Measurements from ENCODE around the gene MYD88. TPM values are rescaled to one million over a fixed set of nuclear protein-coding genes. Genes with fewer than 3 reads are reported as not detected.
"Not testable (repeated sequence)": the region's sequence is repeated elsewhere in the genome, so short reads cannot be mapped to it uniquely, and the experiment has no call there.

MYD88 gene
- total and polyA plus RNA-seq, 4 donors, result 15.4 to 60.3 (median 44.1) TPM

- H3K9me3 ChIP-seq (ENCODE audit: control insufficient read depth in 4 of 4, low read length in 3 of 4), result no peaks in the 10 kb centered on the region
- DNase-seq (ENCODE audit: low spot score), result no peak
- no peak overlapping the region for H3K4me3 ChIP-seq (ENCODE audit: low read depth in 1 of 3, low read length in 3 of 3)
- no peak overlapping the region for H3K27ac ChIP-seq (ENCODE audit: low read depth in 1 of 2, low read length in 2 of 2)
- TF ChIP-seq ZBTB33 (IDR thresholded peaks at IDR 0.05), result no peak
- TF ChIP-seq GABPA (IDR thresholded peaks at IDR 0.05 in 1 of 2, conservative IDR thresholded peaks at IDR 0.05 in 1 of 2), result no peak
- no peak for TF ChIP-seq NR2F2 (IDR thresholded peaks at IDR 0.05)
- TF ChIP-seq HNF4A (conservative IDR thresholded peaks at IDR 0.05), result no peak
- TF ChIP-seq FOXA1 (IDR thresholded peaks at IDR 0.05), result no peak
- TF ChIP-seq REST (IDR thresholded peaks at IDR 0.05), result no peak
- TF ChIP-seq FOXA2 (IDR thresholded peaks at IDR 0.05), result no peak
- TF ChIP-seq RXRA (IDR thresholded peaks at IDR 0.05), result no peak
- H3K9ac ChIP-seq (ENCODE audit: low read depth in 1 of 2, low read length in 2 of 2), result no peak overlapping the region
- H3K36me3 ChIP-seq (ENCODE audit: control insufficient read depth in 4 of 4, insufficient read depth in 3 of 4, low read depth in 1 of 4, low read length in 3 of 4), result no peaks in the 10 kb centered on the region
- H3K4me1 ChIP-seq (ENCODE audit: control insufficient read depth in 4 of 4, insufficient read depth in 4 of 4, low read length in 3 of 4), result no peaks in the 10 kb centered on the region
- no peaks in the 10 kb centered on the region for H3K27me3 ChIP-seq (ENCODE audit: control insufficient read depth in 4 of 4, insufficient read depth in 4 of 4, low read length in 3 of 4)
- WGBS, result 94% methylated on average over 3 of the region's 3 CpGs
These were observed 19.1 kb downstream of the MYD88 start for GRCh38 chr3:38157595-38157994.

DNA sequence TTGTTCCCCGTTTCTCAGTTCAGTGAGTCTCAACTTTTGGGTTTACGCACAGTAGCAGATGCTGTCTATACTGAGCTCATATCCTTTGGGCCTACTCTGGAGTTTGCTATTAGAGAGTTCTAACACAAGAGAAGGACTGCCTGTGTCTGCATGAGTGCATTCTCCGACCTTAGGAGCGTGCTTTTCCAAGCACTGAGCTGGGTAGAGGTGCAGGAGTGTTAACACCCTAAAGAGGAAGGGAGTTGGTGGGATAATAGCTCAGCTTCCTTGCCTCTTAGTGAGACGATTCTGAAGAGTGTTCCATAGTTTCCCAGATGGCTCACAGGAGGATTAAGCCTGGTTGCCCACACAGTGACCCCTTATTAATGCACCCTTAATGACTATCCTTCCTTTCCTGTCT, 20.0 kb downstream of the MYD88 start:
- Histone ChIP-seq H3K4me3 (ENCODE audit: low read depth in 1 of 3, low read length in 3 of 3) (no peak overlapping the region), H3K27me3 (ENCODE audit: control insufficient read depth in 4 of 4, insufficient read depth in 4 of 4, low read length in 3 of 4) (no peaks in the 10 kb centered on the region), H3K9me3 (ENCODE audit: control insufficient read depth in 4 of 4, low read length in 3 of 4) (no peaks in the 10 kb centered on the region), H3K9ac (ENCODE audit: low read depth in 1 of 2, low read length in 2 of 2) (no peak overlapping the region), H3K4me1 (ENCODE audit: control insufficient read depth in 4 of 4, insufficient read depth in 4 of 4, low read length in 3 of 4) (no peaks in the 10 kb centered on the region), H3K36me3 (ENCODE audit: control insufficient read depth in 4 of 4, insufficient read depth in 3 of 4, low read depth in 1 of 4, low read length in 3 of 4) (no peaks in the 10 kb centered on the region), H3K27ac (ENCODE audit: low read depth in 1 of 2, low read length in 2 of 2) (no peak overlapping the region)
- TF ChIP-seq TAF1 (conservative IDR thresholded peaks at IDR 0.05) (no peak), CTCF (IDR thresholded peaks at IDR 0.05; ENCODE audit: low read depth, low read length, missing input control) (no peak), HNF4A (conservative IDR thresholded peaks at IDR 0.05) (no peak), GABPA (IDR thresholded peaks at IDR 0.05 in 1 of 2, conservative IDR thresholded peaks at IDR 0.05 in 1 of 2) (no peak), FOXA2 (IDR thresholded peaks at IDR 0.05) (no peak), FOXA1 (IDR thresholded peaks at IDR 0.05) (no peak), EGR1 (IDR thresholded peaks at IDR 0.05; ENCODE audit: low read depth in 2 of 2) (no peak)
- TF ChIP-seq, protein P1, sequence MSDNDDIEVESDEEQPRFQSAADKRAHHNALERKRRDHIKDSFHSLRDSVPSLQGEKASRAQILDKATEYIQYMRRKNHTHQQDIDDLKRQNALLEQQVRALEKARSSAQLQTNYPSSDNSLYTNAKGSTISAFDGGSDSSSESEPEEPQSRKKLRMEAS (IDR thresholded peaks at IDR 0.05), result no peak
- WGBS, result 87% methylated on average over 5 of the region's 5 CpGs
- DNase-seq (ENCODE audit: low spot score), result no peak

GRCh38 chr3:38160704-38161103, 22.2 kb downstream of the MYD88 start:
- H3K4me1 ChIP-seq (ENCODE audit: control insufficient read depth in 4 of 4, insufficient read depth in 4 of 4, low read length in 3 of 4); H3K27me3 ChIP-seq (ENCODE audit: control insufficient read depth in 4 of 4, insufficient read depth in 4 of 4, low read length in 3 of 4); H3K36me3 ChIP-seq (ENCODE audit: control insufficient read depth in 4 of 4, insufficient read depth in 3 of 4, low read depth in 1 of 4, low read length in 3 of 4); H3K4me3 ChIP-seq (ENCODE audit: low read depth in 1 of 3, low read length in 3 of 3); H3K9me3 ChIP-seq (ENCODE audit: control insufficient read depth in 4 of 4, low read length in 3 of 4); H3K9ac ChIP-seq (ENCODE audit: low read depth in 1 of 2, low read length in 2 of 2); H3K27ac ChIP-seq (ENCODE audit: low read depth in 1 of 2, low read length in 2 of 2); DNase-seq (ENCODE audit: low spot score): not testable (repeated sequence)
- 95% methylated on average over 11 of the region's 11 CpGs for WGBS

All from liver (tissue), 9 donors.